Fibroblast of gingiva (primary cell): ENCODE data around the gene TTLL10.

Experiments
- DNase-seq: peaks from one replicate; pipeline ENCODE4 v3.0.0-alpha.2; 2011; ENCODE audit warnings: low read depth

The TTLL10 gene

GRCh38 chr1:1237874-1238701, 64.4 kb downstream of the TTLL10 start:
- DNase-seq = no peak

- no peak for DNase-seq
Observed at GRCh38 chr1:1238702-1239178, 65.1 kb downstream of the TTLL10 start.

DNA sequence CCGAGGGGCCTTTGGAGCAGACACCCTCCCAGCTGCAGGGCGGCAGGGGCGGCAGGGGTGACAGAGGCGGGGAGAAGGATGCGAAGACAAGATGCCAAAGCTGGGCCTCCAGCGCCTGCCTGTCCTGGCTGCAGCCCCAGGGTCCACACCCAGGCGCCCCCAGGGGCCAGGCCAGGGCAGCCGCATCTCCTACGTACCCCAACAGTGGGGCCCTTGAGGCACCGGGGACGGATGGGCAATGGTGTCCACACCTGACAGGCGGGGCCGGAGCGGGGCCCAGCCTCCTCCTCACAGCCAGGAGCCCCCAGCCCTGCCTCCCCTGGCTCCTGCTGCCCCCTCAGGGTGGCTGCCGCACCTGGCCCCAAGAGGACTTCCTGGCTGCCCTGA, 65.5 kb downstream of the TTLL10 start:
- DNase-seq = no peak

- DNase-seq = no peak
Observed at GRCh38 chr1:1239614-1240347, 66.1 kb downstream of the TTLL10 start.

- DNase-seq = no peak
Observed at GRCh38 chr1:1240348-1240732, 66.7 kb downstream of the TTLL10 start.

- DNase-seq = no peak
Observed at GRCh38 chr1:1240822-1241587, 67.3 kb downstream of the TTLL10 start.

DNA sequence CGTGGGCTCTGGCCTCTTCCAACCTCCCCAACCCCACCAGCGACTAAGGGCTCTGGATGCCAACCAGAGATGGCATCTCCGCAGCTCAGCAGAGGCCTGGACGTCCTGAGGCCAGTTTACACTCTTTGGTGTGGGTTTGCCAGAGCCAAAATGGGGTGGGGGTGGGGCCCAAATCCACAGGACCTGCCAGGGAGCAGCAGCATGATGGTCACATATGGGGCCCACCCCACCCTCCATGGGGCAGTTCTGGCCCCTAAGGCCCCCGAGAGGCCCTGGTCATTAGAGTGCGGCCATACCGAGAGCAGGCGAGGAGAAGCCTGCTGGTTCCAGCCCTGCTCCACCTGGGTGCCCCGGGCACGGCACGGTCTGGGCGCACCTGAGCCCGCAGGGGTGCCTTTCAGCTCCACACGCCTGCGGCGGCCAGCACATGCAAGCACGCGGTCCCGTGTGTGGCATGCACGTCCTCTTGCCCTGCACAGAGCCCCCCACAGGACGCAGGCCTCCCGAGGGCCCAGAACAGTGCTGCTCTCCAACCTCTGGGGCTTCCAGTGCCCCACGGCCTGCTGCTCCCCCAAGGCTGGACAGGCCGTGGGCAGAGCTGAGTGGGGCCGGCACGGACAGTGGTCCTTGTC, 68.0 kb downstream of the TTLL10 start:
- no peak for DNase-seq

DNA sequence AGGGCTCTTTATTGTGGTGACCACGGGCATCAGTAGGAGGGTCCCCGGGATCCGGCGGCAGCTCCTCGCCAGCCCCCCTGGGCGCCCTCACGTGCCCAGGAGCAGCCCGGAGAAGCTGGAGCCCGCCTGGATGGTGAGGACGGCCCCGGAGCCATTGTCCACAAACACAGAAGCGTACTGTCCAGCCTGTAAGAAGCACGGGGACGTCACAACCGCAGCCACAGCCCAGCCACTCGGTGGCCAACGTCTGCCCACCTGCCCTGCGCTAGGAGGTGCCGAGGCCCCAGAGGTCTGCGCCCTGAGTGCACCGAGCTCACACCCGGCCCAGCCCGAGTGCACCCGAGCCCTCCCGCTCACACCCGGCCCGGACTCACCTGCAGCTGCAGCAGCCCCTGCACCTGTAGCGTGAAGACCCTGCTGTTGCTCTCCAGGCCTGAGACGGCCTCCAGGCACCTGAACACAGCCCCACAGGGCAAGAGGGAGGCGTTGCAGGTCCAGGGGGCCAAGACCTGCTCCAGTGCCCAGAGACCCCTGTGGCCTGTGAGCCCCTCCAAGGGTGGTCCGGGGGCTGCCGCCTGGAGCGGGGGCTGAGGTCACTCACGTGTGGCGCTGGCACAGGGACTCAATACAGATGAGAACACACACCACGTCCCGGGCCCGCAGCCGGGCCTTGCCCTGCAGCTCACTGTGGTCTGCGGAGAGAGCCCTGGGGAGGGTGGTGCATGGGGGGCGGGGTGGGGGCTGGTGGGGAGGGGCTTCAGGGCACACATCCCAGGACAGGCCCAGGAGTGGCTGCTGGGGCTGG, 69.0 kb downstream of the TTLL10 start:
- no peak for DNase-seq

- DNase-seq = no peak
Observed at GRCh38 chr1:1243266-1243660, 69.6 kb downstream of the TTLL10 start.

DNA sequence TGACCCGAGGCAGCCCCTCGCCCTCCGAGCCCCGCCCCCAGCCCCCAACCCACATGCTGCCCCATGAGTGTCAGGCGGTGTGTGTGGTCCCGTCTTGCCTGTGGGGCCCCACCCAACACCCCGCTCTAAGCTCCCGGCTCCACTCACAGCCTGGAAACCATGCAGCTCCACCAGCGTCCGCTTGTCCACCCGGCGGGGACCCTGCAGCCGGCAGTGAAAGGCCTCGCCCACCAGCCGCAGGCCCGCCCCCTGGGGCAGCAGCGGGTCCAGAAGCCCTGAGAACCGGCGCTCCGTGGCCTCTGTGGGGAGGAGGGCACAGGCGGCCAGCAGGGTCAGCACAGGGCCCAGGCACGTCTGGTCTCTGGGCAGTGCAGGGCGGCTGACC, 70.1 kb downstream of the TTLL10 start:
- no peak for DNase-seq

GRCh38 chr1:1244192-1244811, 70.6 kb downstream of the TTLL10 start:
- no peak for DNase-seq

DNA sequence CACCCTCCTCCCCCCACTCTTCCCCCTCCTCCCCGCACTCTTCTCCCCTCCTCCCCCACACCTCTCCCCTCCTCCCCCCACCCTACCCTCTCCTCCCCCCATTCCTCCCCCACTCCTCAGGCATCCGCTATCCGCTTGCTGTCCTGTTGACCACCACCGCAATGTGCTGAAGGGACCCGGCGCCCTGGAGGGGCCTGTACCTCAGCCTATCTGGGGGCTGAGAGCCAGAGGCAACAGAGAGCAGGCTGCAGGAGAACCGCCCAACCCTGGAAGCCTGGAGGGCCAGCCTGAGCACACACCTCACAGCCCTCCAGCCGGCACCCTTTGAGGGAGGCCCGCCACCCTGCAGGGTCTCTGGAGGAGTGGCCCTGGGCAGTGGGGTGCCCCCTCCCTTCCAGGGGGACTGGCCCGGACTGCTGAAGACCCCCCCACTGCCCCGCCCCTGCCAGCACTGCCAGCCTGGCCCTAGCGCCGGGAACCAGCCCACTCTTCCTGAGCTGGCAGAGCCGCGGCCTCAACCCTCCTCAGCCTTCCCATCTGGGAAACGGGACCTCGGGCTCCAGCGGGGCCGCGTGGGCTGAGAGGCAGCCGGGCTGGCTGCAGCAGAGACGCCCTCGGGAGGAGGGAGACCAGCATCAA, 71.6 kb downstream of the TTLL10 start:
- no peak for DNase-seq

DNA sequence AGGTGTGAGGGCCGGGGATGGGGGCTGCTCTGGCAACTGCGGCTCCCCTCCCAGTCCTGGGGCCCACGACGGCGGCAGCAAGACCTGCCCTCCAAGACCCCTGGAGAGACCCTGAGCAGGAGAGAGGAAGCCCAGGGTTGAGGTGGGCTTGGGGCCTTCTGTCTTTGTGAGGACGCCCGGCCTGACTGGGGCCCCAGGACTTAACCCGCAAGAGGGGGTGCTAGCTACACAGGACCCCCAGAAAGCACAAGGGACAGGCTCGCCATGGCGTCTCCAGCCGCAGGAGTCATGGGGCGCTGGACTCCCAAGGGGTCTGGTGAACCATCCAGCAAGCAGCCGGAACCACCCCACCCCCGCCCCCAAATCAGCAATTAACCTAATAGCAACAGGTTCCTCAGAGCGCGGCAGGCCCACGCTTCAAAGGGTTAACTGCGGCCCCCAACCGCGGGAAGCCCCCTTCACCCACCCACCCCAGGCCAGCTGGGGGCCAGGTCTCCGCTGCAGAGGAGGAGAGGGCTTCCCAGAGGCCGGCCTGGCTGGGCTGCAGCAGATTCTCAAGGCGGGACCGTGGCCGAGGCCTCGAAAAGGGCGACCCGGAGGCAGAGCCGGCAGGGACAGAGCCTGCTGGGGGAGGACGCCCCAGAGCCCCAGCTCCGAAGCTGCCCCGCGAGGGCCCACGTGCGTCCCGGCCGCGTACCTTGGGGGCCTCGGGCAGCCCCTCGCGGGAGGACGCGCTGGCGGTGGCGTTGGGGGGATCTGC, 72.3 kb downstream of the TTLL10 start:
- no peak for DNase-seq

DNA sequence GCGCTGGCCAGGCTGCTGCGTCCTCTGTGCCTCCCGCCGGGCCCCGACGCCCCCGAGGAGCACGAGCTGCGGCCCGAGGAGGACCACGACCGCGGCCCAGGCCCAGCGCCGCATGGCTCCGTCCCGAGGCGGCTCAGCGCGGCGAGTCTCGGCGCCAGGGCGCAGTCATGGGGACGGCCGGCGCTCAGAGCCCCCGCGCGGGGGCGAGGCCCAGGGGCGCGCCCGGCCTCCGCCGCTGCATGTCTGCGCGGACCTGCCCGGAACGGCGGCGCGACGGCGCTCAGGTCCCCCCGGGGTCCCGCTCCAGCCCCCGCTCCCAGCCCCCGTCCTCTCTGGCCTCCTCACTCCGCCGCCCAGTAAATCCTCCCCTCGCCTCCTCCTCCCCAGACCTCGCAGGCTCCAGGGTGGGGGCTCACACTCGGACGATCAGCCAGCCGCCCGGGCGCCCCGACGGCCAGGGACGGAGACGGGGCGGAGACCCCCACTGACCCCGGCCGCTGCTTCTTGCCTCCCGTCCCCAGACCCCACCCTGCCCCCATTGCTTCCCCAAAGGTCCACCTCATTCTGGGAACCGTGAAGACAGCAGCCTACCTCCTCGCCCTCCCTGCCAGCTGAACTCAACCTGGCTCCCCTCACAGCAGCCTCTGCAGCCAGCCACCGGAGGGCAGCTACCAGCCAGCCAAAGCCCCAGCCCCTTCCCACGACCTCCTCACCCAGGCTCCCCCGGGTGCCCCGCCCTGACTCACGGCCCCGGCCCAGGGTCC, 73.1 kb downstream of the TTLL10 start, which contains the start of gene C1QTNF12:
TSS of gene C1QTNF12 (minus strand) at position 146 of the 764 bp plus-strand sequence. CDS start at position 114, 32 bp downstream.
- DNase-seq = no peak

- no peak for DNase-seq
Observed at GRCh38 chr1:1247341-1247913, 73.7 kb downstream of the TTLL10 start.
